Measurements from ENCODE around the gene ARHGEF38.

Gene ARHGEF38

GRCh38 chr4:105641845-105642244, 89.4 kb downstream of the ARHGEF38 start:
- no peak overlapping the region for H3K4ac ChIP-seq (ENCODE audit: low read length)
- H4K91ac ChIP-seq (ENCODE audit: low read depth, low read length, poor library complexity) = no peak overlapping the region
- H3K9ac ChIP-seq (ENCODE audit: low read depth, low read length, poor library complexity) = no peak overlapping the region
- peaks cover 1 to 6% of the 10 kb centered on the region in 2 donors for H3K4me1 ChIP-seq (ENCODE audit: control insufficient read depth in 2 of 2, insufficient read depth in 1 of 2, low read depth in 1 of 2, low read length in 2 of 2)
- no peak overlapping the region for H3K14ac ChIP-seq (ENCODE audit: low read length)
- no peak overlapping the region for H2BK12ac ChIP-seq (ENCODE audit: low read length)
- no peak overlapping the region for H3K4me3 ChIP-seq (ENCODE audit: low read length in 2 of 2)
- H3K23ac ChIP-seq (ENCODE audit: low read depth, low read length, poor library complexity) = no peak overlapping the region
- H3K36me3 ChIP-seq (replicated peaks in 1 of 2; ENCODE audit: control insufficient read depth in 2 of 2, insufficient read depth in 2 of 2, low read length in 2 of 2) = no peaks in the 10 kb centered on the region
- no peak overlapping the region for H2BK15ac ChIP-seq (ENCODE audit: low read length)
- no peak for DNase-seq (ENCODE audit: low spot score)
- no peak overlapping the region for H4K8ac ChIP-seq (ENCODE audit: low read depth, low read length)
- H3K79me1 ChIP-seq (ENCODE audit: low read depth, low read length) = no peaks in the 10 kb centered on the region
- H3K4me2 ChIP-seq (ENCODE audit: insufficient read depth, low read length, poor library complexity, severe bottlenecking) = no peak overlapping the region
- no CpG with 5 or more reads among the region's 4 CpGs for WGBS, 2 donors (ENCODE audit: extremely low coverage in 2 of 2, insufficient read length in 2 of 2, insufficient replicate concordance in 1 of 2)
- no peak overlapping the region for H3K27ac ChIP-seq (replicated peaks; ENCODE audit: low read length)
- H2AFZ ChIP-seq (ENCODE audit: low read length) = no peak overlapping the region
- no peak overlapping the region for H3K18ac ChIP-seq (ENCODE audit: low read length)
- peaks cover 0 to 94% (median 0%) of the 10 kb centered on the region in 3 experiments for H3K27me3 ChIP-seq (ENCODE audit: control insufficient read depth in 3 of 3, insufficient read depth in 3 of 3, low read depth in 1 of 3, low read length in 3 of 3)
- no peak overlapping the region for H2AK5ac ChIP-seq (ENCODE audit: low read depth, low read length)
- H2BK120ac ChIP-seq (ENCODE audit: low read depth, low read length) = no peak overlapping the region
- H3K9me3 ChIP-seq (replicated peaks in 1 of 2; ENCODE audit: control insufficient read depth in 2 of 2, insufficient read depth in 1 of 2, low read depth in 1 of 2, low read length in 2 of 2) = peaks cover 0 to 8% of the 10 kb centered on the region in 2 donors
- no peak overlapping the region for H2BK5ac ChIP-seq (ENCODE audit: low read length)

- Histone ChIP-seq H4K91ac (ENCODE audit: low read depth, low read length, poor library complexity) (no peak overlapping the region), H2BK5ac (ENCODE audit: low read length) (no peak overlapping the region), H3K14ac (ENCODE audit: low read length) (no peak overlapping the region), H3K36me3 (replicated peaks in 1 of 2; ENCODE audit: control insufficient read depth in 2 of 2, insufficient read depth in 2 of 2, low read length in 2 of 2) (no peaks in the 10 kb centered on the region), H3K27ac (replicated peaks; ENCODE audit: low read length) (no peak overlapping the region), H2BK120ac (ENCODE audit: low read depth, low read length) (no peak overlapping the region), H3K4me3 (ENCODE audit: low read length in 2 of 2) (no peak overlapping the region), H3K23ac (ENCODE audit: low read depth, low read length, poor library complexity) (no peak overlapping the region), H3K9me3 (replicated peaks in 1 of 2; ENCODE audit: control insufficient read depth in 2 of 2, insufficient read depth in 1 of 2, low read depth in 1 of 2, low read length in 2 of 2) (peaks cover 0 to 8% of the 10 kb centered on the region in 2 donors), H3K4me1 (ENCODE audit: control insufficient read depth in 2 of 2, insufficient read depth in 1 of 2, low read depth in 1 of 2, low read length in 2 of 2) (peaks cover 0 to 1% of the 10 kb centered on the region in 2 donors), H3K27me3 (ENCODE audit: control insufficient read depth in 3 of 3, insufficient read depth in 3 of 3, low read depth in 1 of 3, low read length in 3 of 3) (peaks cover 0 to 98% (median 0%) of the 10 kb centered on the region in 3 experiments), H3K4ac (ENCODE audit: low read length) (no peak overlapping the region), H3K18ac (ENCODE audit: low read length) (no peak overlapping the region), H2BK15ac (ENCODE audit: low read length) (no peak overlapping the region), H3K4me2 (ENCODE audit: insufficient read depth, low read length, poor library complexity, severe bottlenecking) (no peak overlapping the region), H3K9ac (ENCODE audit: low read depth, low read length, poor library complexity) (no peak overlapping the region), H4K8ac (ENCODE audit: low read depth, low read length) (no peak overlapping the region), H2AK5ac (ENCODE audit: low read depth, low read length) (no peak overlapping the region), H3K79me1 (ENCODE audit: low read depth, low read length) (no peaks in the 10 kb centered on the region), H2AFZ (ENCODE audit: low read length) (no peak overlapping the region), H2BK12ac (ENCODE audit: low read length) (no peak overlapping the region)
- DNase-seq (ENCODE audit: low spot score) = no peak
- no CpG with 5 or more reads among the region's 2 CpGs for WGBS, 2 donors (ENCODE audit: extremely low coverage in 2 of 2, insufficient read length in 2 of 2, insufficient replicate concordance in 1 of 2)
Measured at GRCh38 chr4:105644257-105644656, 91.8 kb downstream of the ARHGEF38 start.

GRCh38 chr4:105645440-105645839, 93.0 kb downstream of the ARHGEF38 start:
- no peak overlapping the region for H3K18ac ChIP-seq (ENCODE audit: low read length)
- H2BK12ac ChIP-seq (ENCODE audit: low read length) = no peak overlapping the region
- H3K4me1 ChIP-seq (ENCODE audit: control insufficient read depth in 2 of 2, insufficient read depth in 1 of 2, low read depth in 1 of 2, low read length in 2 of 2) = peaks cover 0 to 1% of the 10 kb centered on the region in 2 donors
- H3K9me3 ChIP-seq (replicated peaks in 1 of 2; ENCODE audit: control insufficient read depth in 2 of 2, insufficient read depth in 1 of 2, low read depth in 1 of 2, low read length in 2 of 2) = peaks cover 0 to 1% of the 10 kb centered on the region in 2 donors
- no CpG with 5 or more reads among the region's 1 CpG for WGBS, 2 donors (ENCODE audit: extremely low coverage in 2 of 2, insufficient read length in 2 of 2, insufficient replicate concordance in 1 of 2)
- H3K27me3 ChIP-seq (ENCODE audit: control insufficient read depth in 3 of 3, insufficient read depth in 3 of 3, low read depth in 1 of 3, low read length in 3 of 3) = peaks cover 0 to 98% (median 0%) of the 10 kb centered on the region in 3 experiments
- H3K14ac ChIP-seq (ENCODE audit: low read length) = no peak overlapping the region
- H4K8ac ChIP-seq (ENCODE audit: low read depth, low read length) = no peak overlapping the region
- no peak overlapping the region for H4K91ac ChIP-seq (ENCODE audit: low read depth, low read length, poor library complexity)
- H3K4ac ChIP-seq (ENCODE audit: low read length) = no peak overlapping the region
- H3K23ac ChIP-seq (ENCODE audit: low read depth, low read length, poor library complexity) = no peak overlapping the region
- no peak overlapping the region for H2BK15ac ChIP-seq (ENCODE audit: low read length)
- H2AFZ ChIP-seq (ENCODE audit: low read length) = no peak overlapping the region
- no peaks in the 10 kb centered on the region for H3K36me3 ChIP-seq (replicated peaks in 1 of 2; ENCODE audit: control insufficient read depth in 2 of 2, insufficient read depth in 2 of 2, low read length in 2 of 2)
- no peak overlapping the region for H3K4me2 ChIP-seq (ENCODE audit: insufficient read depth, low read length, poor library complexity, severe bottlenecking)
- no peak overlapping the region for H3K9ac ChIP-seq (ENCODE audit: low read depth, low read length, poor library complexity)
- no peak overlapping the region for H2BK120ac ChIP-seq (ENCODE audit: low read depth, low read length)
- H3K79me1 ChIP-seq (ENCODE audit: low read depth, low read length) = no peaks in the 10 kb centered on the region
- H2BK5ac ChIP-seq (ENCODE audit: low read length) = no peak overlapping the region
- no peak overlapping the region for H3K27ac ChIP-seq (replicated peaks; ENCODE audit: low read length)
- no peak for DNase-seq (ENCODE audit: low spot score)
- H3K4me3 ChIP-seq (ENCODE audit: low read length in 2 of 2) = no peak overlapping the region
- no peak overlapping the region for H2AK5ac ChIP-seq (ENCODE audit: low read depth, low read length)

- no peak overlapping the region for H2BK15ac ChIP-seq (ENCODE audit: low read length)
- H3K79me1 ChIP-seq (ENCODE audit: low read depth, low read length) = no peaks in the 10 kb centered on the region
- no peak overlapping the region for H3K23ac ChIP-seq (ENCODE audit: low read depth, low read length, poor library complexity)
- WGBS, 2 donors (ENCODE audit: extremely low coverage in 2 of 2, insufficient read length in 2 of 2, insufficient replicate concordance in 1 of 2) = no CpG with 5 or more reads among the region's 1 CpG
- H3K36me3 ChIP-seq (replicated peaks in 1 of 2; ENCODE audit: control insufficient read depth in 2 of 2, insufficient read depth in 2 of 2, low read length in 2 of 2) = no peaks in the 10 kb centered on the region
- no peak overlapping the region for H3K4ac ChIP-seq (ENCODE audit: low read length)
- H2AK5ac ChIP-seq (ENCODE audit: low read depth, low read length) = no peak overlapping the region
- H4K91ac ChIP-seq (ENCODE audit: low read depth, low read length, poor library complexity) = no peak overlapping the region
- no peak for DNase-seq (ENCODE audit: low spot score)
- no peak overlapping the region for H2BK12ac ChIP-seq (ENCODE audit: low read length)
- H2BK5ac ChIP-seq (ENCODE audit: low read length) = no peak overlapping the region
- H3K4me1 ChIP-seq (ENCODE audit: control insufficient read depth in 2 of 2, insufficient read depth in 1 of 2, low read depth in 1 of 2, low read length in 2 of 2) = no peaks in the 10 kb centered on the region
- no peak overlapping the region for H2BK120ac ChIP-seq (ENCODE audit: low read depth, low read length)
- peaks cover 0 to 98% (median 0%) of the 10 kb centered on the region in 3 experiments for H3K27me3 ChIP-seq (ENCODE audit: control insufficient read depth in 3 of 3, insufficient read depth in 3 of 3, low read depth in 1 of 3, low read length in 3 of 3)
- H3K27ac ChIP-seq (replicated peaks; ENCODE audit: low read length) = no peak overlapping the region
- no peak overlapping the region for H2AFZ ChIP-seq (ENCODE audit: low read length)
- H3K18ac ChIP-seq (ENCODE audit: low read length) = no peak overlapping the region
- H3K4me2 ChIP-seq (ENCODE audit: insufficient read depth, low read length, poor library complexity, severe bottlenecking) = no peak overlapping the region
- no peak overlapping the region for H4K8ac ChIP-seq (ENCODE audit: low read depth, low read length)
- H3K9ac ChIP-seq (ENCODE audit: low read depth, low read length, poor library complexity) = no peak overlapping the region
- H3K4me3 ChIP-seq (ENCODE audit: low read length in 2 of 2) = no peak overlapping the region
- H3K14ac ChIP-seq (ENCODE audit: low read length) = no peak overlapping the region
- no peaks in the 10 kb centered on the region for H3K9me3 ChIP-seq (replicated peaks in 1 of 2; ENCODE audit: control insufficient read depth in 2 of 2, insufficient read depth in 1 of 2, low read depth in 1 of 2, low read length in 2 of 2)
Measured at GRCh38 chr4:105650190-105650589, 97.8 kb downstream of the ARHGEF38 start.
